LoVo (cell line): ENCODE measurements around the gene UNC13B.

Experiments
- DNase-seq: peaks from one replicate; pipeline ENCODE4 v3.0.0-alpha.2; 2016; ENCODE audit warnings: low spot score

The UNC13B gene

GRCh38 chr9:35431467-35431866, 269.7 kb downstream of the UNC13B start:
- DNase-seq, result no peak

GRCh38 chr9:35432076-35432475, 270.3 kb downstream of the UNC13B start:
- DNase-seq, result no peak

- no peak for DNase-seq
These were observed 275.1 kb downstream of the UNC13B start for GRCh38 chr9:35436933-35437332.

- DNase-seq, result no peak
These were observed 284.2 kb downstream of the UNC13B start for GRCh38 chr9:35446012-35446411.

- DNase-seq, result no peak
These were observed 286.7 kb downstream of the UNC13B start for GRCh38 chr9:35448496-35448895.

- no peak for DNase-seq
These were observed 290.7 kb downstream of the UNC13B start for GRCh38 chr9:35452481-35452880.

- no peak for DNase-seq
These were observed 292.0 kb downstream of the UNC13B start for GRCh38 chr9:35453786-35454185.
